ENCODE results near the gene EFR3B.

Gene EFR3B

GRCh38 chr2:25103287-25103871, 61.5 kb downstream of the EFR3B start:
- Histone ChIP-seq H3K4ac (ENCODE audit: low read depth, low read length) (no peak overlapping the region), H3K79me2 (ENCODE audit: control insufficient read depth, insufficient read depth, low read length) (no peaks in the 10 kb centered on the region), H2BK5ac (ENCODE audit: low read length) (no peak overlapping the region), H2AK5ac (ENCODE audit: low read length) (no peak overlapping the region), H3K36me3 (ENCODE audit: control insufficient read depth, insufficient read depth, low read length) (no peaks in the 10 kb centered on the region), H4K5ac (ENCODE audit: low read length) (no peak overlapping the region), H2BK120ac (ENCODE audit: low read depth, low read length) (no peak overlapping the region), H3K4me2 (ENCODE audit: low read length) (no peak overlapping the region), H3K9ac (ENCODE audit: low read length) (no peak overlapping the region), H3K4me3 (ENCODE audit: low read length) (no peak overlapping the region), H3K23ac (ENCODE audit: low read length) (no peak overlapping the region), H3K79me1 (ENCODE audit: low read length) (no peaks in the 10 kb centered on the region), H3K18ac (ENCODE audit: low read length) (no peak overlapping the region), H3K4me1 (ENCODE audit: control insufficient read depth, low read depth, low read length) (no peaks in the 10 kb centered on the region), H3K27me3 (ENCODE audit: insufficient read depth, low read length, poor library complexity) (no peaks in the 10 kb centered on the region), H3K56ac (ENCODE audit: low read length) (no peak overlapping the region), H2BK15ac (replicated peaks; ENCODE audit: low read depth) (no peak overlapping the region), H3K27ac (ENCODE audit: low read depth, low read length) (no peak overlapping the region), H4K8ac (ENCODE audit: low read depth, low read length) (no peak overlapping the region)
- DNase-seq, result no peak
- WGBS (ENCODE audit: extremely low coverage, insufficient coverage, low lambda C conversion rate), result no CpG with 5 or more reads among the region's 16 CpGs

- no peak overlapping the region for H2AK5ac ChIP-seq (ENCODE audit: low read length)
- no peaks in the 10 kb centered on the region for H3K4me1 ChIP-seq (ENCODE audit: control insufficient read depth, low read depth, low read length)
- H3K23ac ChIP-seq (ENCODE audit: low read length), result no peak overlapping the region
- no peak overlapping the region for H3K56ac ChIP-seq (ENCODE audit: low read length)
- no peak overlapping the region for H3K9ac ChIP-seq (ENCODE audit: low read length)
- no peak overlapping the region for H3K4me2 ChIP-seq (ENCODE audit: low read length)
- no peak overlapping the region for H3K18ac ChIP-seq (ENCODE audit: low read length)
- H4K8ac ChIP-seq (ENCODE audit: low read depth, low read length), result no peak overlapping the region
- no peak overlapping the region for H3K27ac ChIP-seq (ENCODE audit: low read depth, low read length)
- no CpG with 5 or more reads among the region's 5 CpGs for WGBS (ENCODE audit: extremely low coverage, insufficient coverage, low lambda C conversion rate)
- no peak overlapping the region for H3K4ac ChIP-seq (ENCODE audit: low read depth, low read length)
- no peaks in the 10 kb centered on the region for H3K79me1 ChIP-seq (ENCODE audit: low read length)
- no peaks in the 10 kb centered on the region for H3K79me2 ChIP-seq (ENCODE audit: control insufficient read depth, insufficient read depth, low read length)
- H4K5ac ChIP-seq (ENCODE audit: low read length), result no peak overlapping the region
- DNase-seq, result no peak
- H2BK5ac ChIP-seq (ENCODE audit: low read length), result no peak overlapping the region
- H3K36me3 ChIP-seq (ENCODE audit: control insufficient read depth, insufficient read depth, low read length), result no peaks in the 10 kb centered on the region
- no peak overlapping the region for H2BK120ac ChIP-seq (ENCODE audit: low read depth, low read length)
- no peaks in the 10 kb centered on the region for H3K27me3 ChIP-seq (ENCODE audit: insufficient read depth, low read length, poor library complexity)
- H2BK15ac ChIP-seq (replicated peaks; ENCODE audit: low read depth), result no peak overlapping the region
- H3K4me3 ChIP-seq (ENCODE audit: low read length), result no peak overlapping the region
These were observed 62.9 kb downstream of the EFR3B start for GRCh38 chr2:25104736-25105135.

- WGBS (ENCODE audit: extremely low coverage, insufficient coverage, low lambda C conversion rate), result no CpG with 5 or more reads among the region's 6 CpGs
- Histone ChIP-seq H3K4me3 (ENCODE audit: low read length) (no peak overlapping the region), H4K8ac (ENCODE audit: low read depth, low read length) (no peak overlapping the region), H3K18ac (ENCODE audit: low read length) (no peak overlapping the region), H3K27ac (ENCODE audit: low read depth, low read length) (no peak overlapping the region), H3K27me3 (ENCODE audit: insufficient read depth, low read length, poor library complexity) (no peaks in the 10 kb centered on the region), H3K4me2 (ENCODE audit: low read length) (no peak overlapping the region), H2AK5ac (ENCODE audit: low read length) (no peak overlapping the region), H3K79me2 (ENCODE audit: control insufficient read depth, insufficient read depth, low read length) (no peaks in the 10 kb centered on the region), H3K23ac (ENCODE audit: low read length) (no peak overlapping the region), H4K5ac (ENCODE audit: low read length) (no peak overlapping the region), H3K36me3 (ENCODE audit: control insufficient read depth, insufficient read depth, low read length) (no peaks in the 10 kb centered on the region), H3K4me1 (ENCODE audit: control insufficient read depth, low read depth, low read length) (no peaks in the 10 kb centered on the region), H3K4ac (ENCODE audit: low read depth, low read length) (no peak overlapping the region), H3K79me1 (ENCODE audit: low read length) (no peaks in the 10 kb centered on the region), H2BK120ac (ENCODE audit: low read depth, low read length) (no peak overlapping the region), H3K56ac (ENCODE audit: low read length) (no peak overlapping the region), H2BK5ac (ENCODE audit: low read length) (no peak overlapping the region), H2BK15ac (replicated peaks; ENCODE audit: low read depth) (no peak overlapping the region), H3K9ac (ENCODE audit: low read length) (no peak overlapping the region)
- DNase-seq, result peak; percentile 57
These were observed 63.6 kb downstream of the EFR3B start for GRCh38 chr2:25105336-25106085.

GRCh38 chr2:25109822-25110221, 67.9 kb downstream of the EFR3B start:
- Histone ChIP-seq H4K8ac (ENCODE audit: low read depth, low read length) (no peak overlapping the region), H3K18ac (ENCODE audit: low read length) (no peak overlapping the region), H3K27ac (ENCODE audit: low read depth, low read length) (no peak overlapping the region), H3K4me1 (ENCODE audit: control insufficient read depth, low read depth, low read length) (no peaks in the 10 kb centered on the region), H3K36me3 (ENCODE audit: control insufficient read depth, insufficient read depth, low read length) (no peaks in the 10 kb centered on the region), H2AK5ac (ENCODE audit: low read length) (no peak overlapping the region), H2BK120ac (ENCODE audit: low read depth, low read length) (no peak overlapping the region), H3K4ac (ENCODE audit: low read depth, low read length) (no peak overlapping the region), H3K9ac (ENCODE audit: low read length) (no peak overlapping the region), H2BK15ac (replicated peaks; ENCODE audit: low read depth) (no peak overlapping the region), H3K4me3 (ENCODE audit: low read length) (no peak overlapping the region), H3K79me1 (ENCODE audit: low read length) (no peaks in the 10 kb centered on the region), H3K56ac (ENCODE audit: low read length) (peak overlapping the region; percentile 7), H4K5ac (ENCODE audit: low read length) (no peak overlapping the region), H3K23ac (ENCODE audit: low read length) (no peak overlapping the region), H3K79me2 (ENCODE audit: control insufficient read depth, insufficient read depth, low read length) (no peaks in the 10 kb centered on the region), H3K4me2 (ENCODE audit: low read length) (no peak overlapping the region), H3K27me3 (ENCODE audit: insufficient read depth, low read length, poor library complexity) (no peaks in the 10 kb centered on the region), H2BK5ac (ENCODE audit: low read length) (no peak overlapping the region)
- no peak for DNase-seq
- WGBS (ENCODE audit: extremely low coverage, insufficient coverage, low lambda C conversion rate), result no CpG with 5 or more reads among the region's 9 CpGs

GRCh38 chr2:25112113-25112512, 70.2 kb downstream of the EFR3B start:
- H3K4me3 ChIP-seq (ENCODE audit: low read length), result no peak overlapping the region
- H3K27me3 ChIP-seq (ENCODE audit: insufficient read depth, low read length, poor library complexity), result no peaks in the 10 kb centered on the region
- H2AK5ac ChIP-seq (ENCODE audit: low read length), result no peak overlapping the region
- no peak overlapping the region for H3K27ac ChIP-seq (ENCODE audit: low read depth, low read length)
- H3K79me1 ChIP-seq (ENCODE audit: low read length), result no peaks in the 10 kb centered on the region
- DNase-seq, result no peak
- H2BK5ac ChIP-seq (ENCODE audit: low read length), result no peak overlapping the region
- H3K23ac ChIP-seq (ENCODE audit: low read length), result no peak overlapping the region
- H4K5ac ChIP-seq (ENCODE audit: low read length), result no peak overlapping the region
- H3K79me2 ChIP-seq (ENCODE audit: control insufficient read depth, insufficient read depth, low read length), result no peaks in the 10 kb centered on the region
- H3K36me3 ChIP-seq (ENCODE audit: control insufficient read depth, insufficient read depth, low read length), result no peaks in the 10 kb centered on the region
- H4K8ac ChIP-seq (ENCODE audit: low read depth, low read length), result no peak overlapping the region
- H3K4ac ChIP-seq (ENCODE audit: low read depth, low read length), result no peak overlapping the region
- H3K4me1 ChIP-seq (ENCODE audit: control insufficient read depth, low read depth, low read length), result no peaks in the 10 kb centered on the region
- H3K56ac ChIP-seq (ENCODE audit: low read length), result no peak overlapping the region
- H3K4me2 ChIP-seq (ENCODE audit: low read length), result no peak overlapping the region
- WGBS (ENCODE audit: extremely low coverage, insufficient coverage, low lambda C conversion rate), result no CpG with 5 or more reads among the region's 3 CpGs
- no peak overlapping the region for H2BK120ac ChIP-seq (ENCODE audit: low read depth, low read length)
- H3K18ac ChIP-seq (ENCODE audit: low read length), result no peak overlapping the region
- H3K9ac ChIP-seq (ENCODE audit: low read length), result no peak overlapping the region
- no peak overlapping the region for H2BK15ac ChIP-seq (replicated peaks; ENCODE audit: low read depth)

Data from mesendoderm (in vitro differentiated cells).